Measurements from ENCODE around the gene EHBP1L1.

- TF ChIP-seq CTCF (IDR thresholded peaks at IDR 0.05), result no peak
- no peak for TF ChIP-seq POLR2A (IDR thresholded peaks at IDR 0.05)
Measured at GRCh38 chr11:65599955-65600246, 24.0 kb downstream of the EHBP1L1 start.
